Stimulated activated CD8-positive, alpha-beta memory T cell treated with anti-CD3 and anti-CD28 coated beads, Interleukin-4, amount 100 ng/mL, for 48 hours (primary cell): ENCODE results near the gene TMEM43.
A peak's percentile ranks its signal among the peaks of the same experiment; 100 is the strongest.
"Not testable (repeated sequence)": the region's sequence is repeated elsewhere in the genome, so short reads cannot be mapped to it uniquely, and the experiment has no call there.

Source experiments
- DNase-seq: peaks from one replicate; pipeline ENCODE4 v3.0.0-alpha.2; 2020

Gene TMEM43, protein sequence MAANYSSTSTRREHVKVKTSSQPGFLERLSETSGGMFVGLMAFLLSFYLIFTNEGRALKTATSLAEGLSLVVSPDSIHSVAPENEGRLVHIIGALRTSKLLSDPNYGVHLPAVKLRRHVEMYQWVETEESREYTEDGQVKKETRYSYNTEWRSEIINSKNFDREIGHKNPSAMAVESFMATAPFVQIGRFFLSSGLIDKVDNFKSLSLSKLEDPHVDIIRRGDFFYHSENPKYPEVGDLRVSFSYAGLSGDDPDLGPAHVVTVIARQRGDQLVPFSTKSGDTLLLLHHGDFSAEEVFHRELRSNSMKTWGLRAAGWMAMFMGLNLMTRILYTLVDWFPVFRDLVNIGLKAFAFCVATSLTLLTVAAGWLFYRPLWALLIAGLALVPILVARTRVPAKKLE

DNA sequence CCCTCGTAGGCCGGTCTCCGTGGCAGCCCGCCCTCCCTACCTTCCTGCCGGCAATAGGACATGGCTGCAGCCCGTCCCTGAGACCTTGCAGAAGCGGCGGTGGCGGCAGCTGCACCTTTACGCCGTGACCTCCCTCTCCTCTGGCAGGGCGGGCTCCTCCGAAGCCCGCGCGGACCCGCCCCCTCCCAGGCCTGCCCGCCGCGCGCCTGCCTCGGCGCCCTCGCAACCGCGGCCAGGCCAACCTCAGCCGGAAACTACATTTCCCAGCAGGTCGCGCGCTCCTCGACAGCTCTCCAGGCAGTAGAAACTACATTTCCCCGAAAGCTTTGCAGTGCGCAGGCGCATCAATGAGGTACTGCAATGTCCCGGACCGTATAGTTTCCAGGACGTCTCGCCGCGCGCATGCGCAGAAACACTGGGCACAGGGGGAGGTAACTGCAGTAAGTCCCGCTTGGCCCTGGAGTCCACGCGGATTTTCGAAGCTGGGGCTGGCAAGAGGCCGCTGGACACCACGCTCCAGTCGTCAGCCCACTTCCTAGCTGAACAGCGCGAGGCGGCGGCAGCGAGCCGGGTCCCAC is at the start of gene TMEM43, which contains the start of gene CHCHD4:
TSS of gene TMEM43 (plus strand) at position 438 of the 578 bp plus-strand sequence. CDS start 142 bp downstream, outside the sequence.
TSS of gene CHCHD4 (minus strand) at position 256 of the 578 bp plus-strand sequence. CDS start at position 62, 194 bp downstream.
- DNase-seq, result peak; percentile 97

DNA sequence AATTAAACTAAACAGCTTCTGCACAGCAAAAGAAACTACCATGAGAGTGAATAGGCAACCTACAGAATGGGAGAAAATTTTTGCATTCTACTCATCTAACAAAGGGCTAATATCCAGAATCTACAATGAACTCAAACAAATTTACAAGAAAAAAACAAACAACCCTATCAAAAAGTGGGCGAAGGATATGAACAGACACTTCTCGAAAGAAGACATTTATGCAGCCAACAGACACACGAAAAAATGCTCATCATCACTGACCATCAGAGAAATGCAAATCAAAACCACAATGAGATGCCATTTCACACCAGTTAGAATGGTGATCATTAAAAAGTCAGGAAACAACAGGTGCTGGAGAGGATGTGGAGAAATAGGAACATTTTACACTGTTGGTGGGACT is 49.6 kb upstream of the TMEM43 start:
- not testable (repeated sequence) for DNase-seq

DNA sequence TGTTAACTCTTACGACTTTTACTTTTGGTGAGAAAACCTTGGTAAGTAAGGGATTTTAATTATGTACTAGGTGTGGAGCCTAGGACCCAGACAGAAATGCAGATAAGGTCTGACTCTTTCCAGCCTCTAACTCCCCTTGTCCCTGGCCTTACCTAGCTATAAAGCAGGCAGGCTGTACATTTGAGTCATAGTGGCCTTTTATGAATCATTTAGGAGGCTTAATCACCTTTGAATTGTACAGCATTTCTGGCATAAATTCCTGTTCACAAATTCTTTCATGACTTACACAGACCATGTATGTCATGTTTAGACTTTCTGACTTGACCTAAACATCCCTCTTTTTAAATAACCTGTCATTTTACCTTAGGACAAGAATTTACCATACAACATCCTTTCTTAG is 47.5 kb upstream of the TMEM43 start:
- no peak for DNase-seq

DNA sequence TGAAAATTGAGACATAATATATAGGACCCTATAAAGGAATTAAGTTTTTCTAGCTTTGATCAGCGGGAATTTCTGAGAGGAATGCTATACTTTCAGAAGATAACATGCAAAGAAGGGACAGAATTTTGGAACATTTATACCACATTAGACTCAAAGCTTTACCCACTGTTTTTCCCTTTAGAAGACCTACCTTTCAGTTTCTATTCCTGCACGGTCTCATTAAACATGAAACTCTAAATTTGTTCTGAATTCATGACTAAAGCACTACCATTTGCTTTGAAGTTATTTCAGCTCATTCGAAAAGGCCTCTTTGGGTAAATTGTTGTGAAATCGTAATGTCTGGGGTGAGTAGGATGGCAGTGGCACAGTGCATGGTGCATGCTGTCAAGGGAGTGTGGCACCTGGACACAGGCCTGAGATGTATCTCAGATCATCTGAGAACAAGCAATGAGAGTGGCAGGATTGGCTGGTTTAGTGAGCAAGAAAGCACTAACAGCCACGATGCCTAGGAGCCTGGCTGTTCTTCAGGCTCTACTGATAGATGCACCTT is 42.7 kb upstream of the TMEM43 start:
- no peak for DNase-seq

DNA sequence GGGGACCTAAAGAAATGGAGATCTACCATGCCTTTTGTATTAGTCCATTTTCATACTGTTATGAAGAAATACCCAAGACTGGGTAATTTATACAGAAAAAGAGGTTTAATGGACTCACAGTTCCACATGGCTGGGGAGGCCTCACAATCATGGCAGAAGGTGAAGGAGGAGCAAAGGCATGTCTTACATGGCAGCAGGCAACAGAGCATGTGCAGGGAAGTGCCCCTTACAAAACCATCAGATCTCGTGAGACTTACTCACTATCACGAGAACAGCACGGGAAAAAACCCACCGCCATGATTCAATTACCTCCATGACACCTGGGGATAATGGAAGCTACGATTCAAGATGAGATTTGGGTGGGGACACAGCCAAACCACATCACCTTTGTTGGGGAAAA is 37.4 kb upstream of the TMEM43 start:
- not testable (repeated sequence) for DNase-seq

DNA sequence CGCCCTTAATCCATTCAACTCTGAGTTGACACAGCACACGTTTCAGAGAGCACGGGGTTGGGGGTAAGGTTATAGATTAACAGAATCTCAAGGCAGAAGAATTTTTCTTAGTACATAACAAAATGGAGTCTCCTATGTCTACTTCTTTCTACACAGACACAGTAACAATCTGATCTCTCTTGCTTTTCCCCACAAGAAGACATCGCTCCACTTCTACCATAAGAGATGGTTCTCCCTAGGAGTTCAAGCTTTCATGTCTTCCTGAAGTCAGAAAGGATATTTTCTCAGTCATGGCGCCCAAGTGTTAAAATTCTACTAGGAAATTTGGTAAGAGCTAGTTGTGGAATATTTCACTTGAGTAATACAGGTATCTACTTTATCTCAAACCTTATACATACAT is 32.9 kb upstream of the TMEM43 start:
- DNase-seq, result not testable (repeated sequence)

DNA sequence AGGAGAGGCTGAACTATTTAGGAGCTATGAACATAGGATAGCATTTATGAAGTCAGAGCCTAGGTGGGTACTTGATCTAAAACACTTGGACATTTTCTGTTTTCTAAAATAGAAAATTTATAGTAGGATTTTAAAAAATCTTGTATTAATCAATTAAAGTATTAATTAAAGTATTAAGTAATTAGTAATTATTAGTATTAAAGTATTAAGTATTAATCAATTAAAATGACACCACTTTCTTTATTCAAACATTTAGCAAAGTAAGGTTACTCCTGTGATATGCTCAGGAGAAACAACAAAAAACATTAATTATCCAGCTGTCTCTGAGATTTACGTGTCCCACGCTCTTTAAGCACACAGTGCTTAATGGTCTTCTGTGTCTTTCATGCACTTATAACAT is 32.4 kb upstream of the TMEM43 start:
- no peak for DNase-seq

DNA sequence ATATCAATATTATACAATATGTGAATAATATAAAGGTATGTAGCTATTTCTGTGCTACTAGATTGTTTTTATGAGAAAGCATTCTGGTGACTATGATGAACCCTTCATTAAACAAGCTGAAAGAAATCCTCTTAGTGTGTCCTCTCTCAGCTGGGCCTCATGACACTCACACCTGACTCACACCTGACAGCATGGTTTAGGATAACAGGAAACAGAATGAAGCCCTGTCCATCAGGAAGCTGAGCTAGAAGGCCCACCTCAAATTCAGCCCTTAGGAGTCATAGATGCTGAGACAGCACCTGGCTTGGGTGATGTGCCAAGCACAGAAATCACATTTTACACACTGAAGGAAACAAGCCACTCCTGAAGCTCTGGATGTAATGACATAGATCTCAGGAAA is 31.0 kb upstream of the TMEM43 start:
- no peak for DNase-seq

DNA sequence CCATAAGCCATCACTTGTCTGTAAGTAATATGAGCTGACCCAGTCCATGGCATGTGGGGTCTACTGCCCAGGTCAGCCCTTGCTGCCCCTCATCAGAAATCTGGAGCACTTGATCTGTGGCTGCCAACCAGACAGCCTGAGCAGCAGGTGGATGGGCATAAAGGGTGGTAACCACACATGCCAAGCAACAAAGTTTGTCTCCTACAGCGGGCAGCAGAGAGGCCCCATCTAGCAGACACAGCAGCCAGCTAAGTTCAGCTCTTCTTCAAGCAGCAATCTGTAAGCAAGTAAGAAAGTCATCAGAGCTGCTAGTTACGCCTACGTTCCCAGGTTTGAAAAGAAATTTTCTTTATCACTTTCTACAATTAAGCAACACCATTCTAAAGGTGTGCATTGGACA is 28.1 kb upstream of the TMEM43 start:
- no peak for DNase-seq

DNA sequence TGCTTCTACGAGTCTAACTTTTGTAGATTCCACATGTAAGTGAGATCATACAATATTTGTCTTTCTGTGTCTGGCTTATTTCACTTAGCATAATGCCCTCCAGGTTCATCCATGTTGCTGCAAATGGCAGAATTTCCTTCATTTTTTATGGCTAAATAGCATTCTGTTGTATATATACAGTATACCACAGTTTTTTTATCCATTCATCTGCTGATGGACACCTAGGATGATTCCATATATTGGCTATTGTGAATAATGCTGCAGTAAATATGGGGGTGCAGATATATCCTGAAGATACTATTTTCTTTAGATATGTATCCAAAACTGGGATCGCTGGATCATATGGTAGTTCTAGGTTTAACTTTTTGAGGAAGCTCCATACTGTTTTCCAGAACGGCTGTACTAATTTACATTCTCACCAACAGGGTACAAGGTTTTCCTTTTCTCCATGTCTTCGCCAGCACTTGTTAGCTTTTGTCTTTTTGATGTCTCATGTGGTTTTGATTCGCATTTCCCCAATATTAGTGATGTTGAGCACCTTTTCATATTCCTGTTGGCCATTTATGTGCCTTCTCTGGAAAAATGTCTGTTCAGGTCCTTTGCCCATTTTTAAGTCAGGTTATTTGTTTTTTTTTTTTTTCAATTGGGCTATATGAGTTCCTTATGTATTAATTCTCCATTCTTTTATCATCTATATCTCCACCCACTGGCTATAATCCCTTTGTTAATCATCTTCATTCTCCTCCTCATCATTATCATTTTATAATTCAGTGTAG is 27.0 kb upstream of the TMEM43 start:
- DNase-seq, result no peak

DNA sequence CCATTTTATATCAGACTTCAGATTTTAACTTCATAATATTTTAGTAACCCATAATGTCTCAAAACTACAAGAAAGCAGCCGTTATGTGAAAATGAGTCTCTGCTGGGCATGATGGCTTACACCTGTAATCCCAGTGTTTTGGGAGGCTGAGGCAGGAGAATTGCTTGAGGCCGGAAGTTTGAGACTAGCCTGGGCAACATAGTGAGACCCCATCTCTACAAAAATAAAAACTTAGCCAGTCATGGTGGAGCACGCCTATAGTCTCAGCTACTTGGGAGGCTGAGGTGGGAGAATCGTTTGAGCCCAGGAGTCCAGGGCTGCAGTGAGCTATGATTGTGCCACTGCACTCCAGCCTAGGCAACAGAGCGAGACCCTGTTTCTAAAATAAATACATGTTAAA is 15.0 kb upstream of the TMEM43 start:
- not testable (repeated sequence) for DNase-seq

DNA sequence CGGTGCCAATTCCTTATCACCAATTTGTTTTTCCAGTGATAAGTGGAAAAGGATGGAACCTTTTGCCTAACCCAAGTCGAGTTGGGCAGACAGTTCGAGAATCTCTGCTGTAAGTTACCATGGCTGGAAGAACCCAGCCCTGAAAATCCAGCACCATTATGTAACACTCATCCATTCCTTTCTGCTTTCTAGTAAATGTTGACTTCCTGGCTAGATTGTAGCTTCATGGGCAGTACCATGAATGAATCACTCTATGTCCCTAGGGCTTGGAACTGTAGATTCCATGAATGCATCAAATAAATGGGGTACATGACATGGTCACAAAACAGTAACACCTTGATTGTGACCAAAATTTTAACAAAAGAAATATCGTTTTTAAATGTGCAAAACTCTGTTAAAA is 14.2 kb upstream of the TMEM43 start:
- no peak for DNase-seq

DNA sequence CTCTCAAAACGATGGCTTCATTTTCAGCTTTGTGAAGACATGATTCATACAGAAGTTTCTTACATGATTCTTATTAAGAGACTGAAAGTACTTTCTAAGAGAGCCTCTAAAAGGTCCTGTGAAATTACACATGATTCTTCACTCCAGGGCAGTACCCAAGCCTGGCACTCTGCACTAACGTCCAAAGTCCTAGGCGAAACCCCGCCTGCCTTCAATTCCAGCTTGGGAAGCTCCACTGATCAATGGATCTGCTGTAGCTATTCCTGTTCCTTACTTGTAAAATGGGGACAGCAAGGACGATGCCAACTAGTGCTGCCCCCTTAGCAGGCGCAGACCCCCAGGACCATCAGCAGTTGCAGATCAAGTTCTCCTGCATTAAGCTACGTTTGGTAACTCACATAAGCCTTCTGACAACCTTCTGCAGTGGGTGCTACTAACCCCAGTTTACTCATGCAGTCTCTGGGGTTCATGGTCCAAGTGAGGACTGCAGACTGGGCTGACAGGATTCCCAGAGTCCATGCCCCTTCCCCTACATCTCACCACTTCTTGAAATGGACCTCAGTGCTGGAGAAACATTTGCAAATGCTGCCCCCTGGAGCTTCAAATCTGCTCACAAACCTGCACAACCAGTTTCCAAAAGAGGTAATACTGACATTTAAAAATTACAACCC is 10.8 kb upstream of the TMEM43 start:
- no peak for DNase-seq

DNA sequence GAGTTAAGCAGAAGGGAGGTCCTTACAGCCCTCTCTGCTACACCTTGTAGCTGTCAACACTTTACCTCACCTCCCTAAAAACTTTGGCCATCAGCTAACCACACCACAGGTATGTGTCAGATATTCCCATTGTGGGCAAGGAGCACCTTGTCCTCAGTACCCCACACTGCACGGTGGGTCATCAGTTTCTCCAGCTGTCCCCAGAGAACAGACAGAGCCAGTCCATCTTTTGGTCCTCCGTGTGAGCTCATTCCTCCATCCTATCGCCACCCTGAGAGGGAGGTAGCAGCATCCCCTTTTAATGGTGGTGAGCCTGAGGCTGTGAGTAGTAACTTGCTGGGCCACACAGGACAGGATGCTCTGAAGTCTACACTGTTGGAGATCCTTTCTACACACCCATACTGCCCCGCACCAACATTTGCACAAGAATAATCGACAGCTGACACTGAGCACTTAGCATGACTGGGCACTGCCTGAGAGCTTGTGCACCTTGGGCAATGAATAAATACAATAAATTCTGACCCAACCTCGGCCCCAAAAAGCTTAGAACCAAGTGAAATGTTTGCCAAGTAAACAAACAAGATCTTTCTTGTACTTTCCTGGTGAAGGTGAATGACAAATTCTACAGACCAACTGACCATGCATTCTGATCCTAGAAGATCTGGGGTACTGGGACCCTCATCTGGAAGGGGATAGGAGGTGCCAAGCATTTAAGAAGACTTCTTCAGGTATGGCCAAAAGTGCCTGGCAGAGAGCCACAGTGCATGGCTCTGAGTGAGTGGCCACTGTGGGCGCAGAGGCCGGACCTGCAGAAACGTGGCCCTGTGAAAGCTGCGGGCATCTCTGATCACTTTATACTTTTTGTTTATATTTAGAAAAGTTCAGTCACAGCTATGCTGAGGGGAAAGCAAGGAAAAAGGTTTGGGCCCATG is 7.1 kb upstream of the TMEM43 start:
- no peak for DNase-seq

DNA sequence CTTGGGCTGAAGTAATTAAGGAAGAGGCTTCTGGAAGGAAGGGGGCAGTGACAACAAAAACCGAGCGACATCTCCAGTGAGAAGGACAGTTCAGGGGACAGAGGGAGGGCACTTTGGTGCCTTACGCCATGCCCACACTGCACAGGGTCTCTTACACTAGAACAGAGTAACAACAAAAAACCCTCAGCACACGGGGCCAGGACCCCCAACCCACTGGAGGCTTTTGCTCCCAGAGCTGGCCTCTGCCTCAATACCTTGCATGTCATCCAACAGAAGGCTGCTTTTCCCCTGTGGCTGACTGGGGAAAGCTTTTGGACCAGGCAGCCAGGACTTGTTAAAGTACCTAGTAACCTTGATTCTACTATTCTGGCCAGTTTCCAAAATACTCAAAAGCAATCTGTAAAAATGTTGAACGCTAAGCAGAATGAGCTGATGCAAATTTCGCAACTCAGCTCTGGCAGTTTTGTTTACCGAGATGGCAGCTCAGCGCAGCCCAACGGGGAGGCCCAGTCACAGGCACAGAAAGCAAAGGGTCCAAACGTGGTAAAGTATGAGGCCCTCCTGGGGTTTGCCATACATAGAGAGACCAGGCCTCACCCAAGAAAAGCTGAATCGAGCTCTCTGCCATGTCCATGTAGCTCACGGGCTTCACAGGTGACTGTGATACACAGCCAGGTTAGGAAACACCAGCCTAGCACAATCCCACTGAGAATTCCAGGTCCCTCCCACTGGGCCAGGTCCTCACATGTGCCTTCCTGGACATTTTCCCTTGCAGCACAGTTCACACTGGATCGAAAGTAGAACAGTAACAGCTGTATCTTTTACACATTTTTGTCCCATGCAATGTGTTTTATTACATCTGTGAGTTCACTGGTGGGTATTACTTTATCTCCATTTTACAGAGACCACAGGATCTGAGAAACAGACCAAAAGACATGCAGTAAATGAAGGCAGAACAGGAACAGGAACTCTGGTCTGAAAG is 6.2 kb upstream of the TMEM43 start:
- no peak for DNase-seq

DNA sequence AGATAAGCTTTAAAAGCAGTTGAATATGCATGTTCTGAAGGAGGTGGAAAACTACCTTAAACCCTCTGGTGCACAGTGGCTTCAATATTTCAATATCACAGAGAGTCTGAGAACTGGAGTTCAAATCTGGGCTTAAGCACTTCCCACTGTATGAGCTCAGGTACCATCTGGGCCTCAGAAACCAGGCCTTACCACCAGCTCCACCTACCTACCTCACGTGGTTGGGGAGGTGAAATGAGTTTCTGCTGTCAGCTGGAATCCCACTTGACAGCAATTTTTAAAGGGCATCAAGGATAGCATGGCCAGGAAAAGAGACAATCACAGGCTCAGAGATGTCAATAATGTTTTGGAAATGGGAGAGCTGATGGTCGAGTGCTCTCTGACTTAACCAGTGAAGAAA is 5.2 kb upstream of the TMEM43 start:
- no peak for DNase-seq

DNA sequence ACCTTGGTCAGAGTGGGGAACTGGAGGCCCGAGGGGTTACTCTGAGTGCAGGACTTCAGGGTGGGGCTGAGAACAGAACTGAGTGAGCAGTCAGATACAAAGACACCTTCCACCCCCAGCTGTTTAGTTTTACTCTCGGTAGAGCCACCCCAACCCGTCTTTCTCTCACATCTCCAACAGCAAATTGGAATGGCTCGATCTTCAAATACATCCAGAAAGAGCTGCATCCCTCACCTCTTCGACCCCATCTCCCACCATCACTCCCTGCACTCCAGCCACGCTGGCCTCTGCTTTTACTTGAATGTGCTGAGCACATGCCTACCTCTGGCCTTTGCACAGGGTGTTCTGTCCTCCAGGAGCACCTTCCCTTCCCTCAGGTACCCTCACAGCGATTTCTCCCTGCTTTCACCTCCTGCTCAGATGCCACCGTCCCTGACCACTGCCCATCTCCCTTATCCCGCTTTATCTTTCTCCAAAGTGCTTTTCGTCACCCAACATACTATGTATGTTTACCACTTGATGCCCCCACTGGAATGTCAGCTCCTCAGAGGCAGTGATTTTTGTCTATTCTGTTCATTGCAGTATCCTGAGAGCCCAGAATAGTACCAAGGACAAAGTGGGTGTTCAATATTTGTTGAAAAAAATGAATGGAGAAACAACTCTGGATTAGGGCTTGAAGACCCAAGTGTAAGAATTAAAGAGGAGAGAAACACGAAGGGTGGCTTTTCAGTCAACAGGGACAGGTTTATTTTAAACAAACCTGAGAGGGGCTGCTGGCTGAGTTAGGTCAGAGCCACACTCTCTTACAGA is 4.5 kb upstream of the TMEM43 start:
- no peak for DNase-seq

DNA sequence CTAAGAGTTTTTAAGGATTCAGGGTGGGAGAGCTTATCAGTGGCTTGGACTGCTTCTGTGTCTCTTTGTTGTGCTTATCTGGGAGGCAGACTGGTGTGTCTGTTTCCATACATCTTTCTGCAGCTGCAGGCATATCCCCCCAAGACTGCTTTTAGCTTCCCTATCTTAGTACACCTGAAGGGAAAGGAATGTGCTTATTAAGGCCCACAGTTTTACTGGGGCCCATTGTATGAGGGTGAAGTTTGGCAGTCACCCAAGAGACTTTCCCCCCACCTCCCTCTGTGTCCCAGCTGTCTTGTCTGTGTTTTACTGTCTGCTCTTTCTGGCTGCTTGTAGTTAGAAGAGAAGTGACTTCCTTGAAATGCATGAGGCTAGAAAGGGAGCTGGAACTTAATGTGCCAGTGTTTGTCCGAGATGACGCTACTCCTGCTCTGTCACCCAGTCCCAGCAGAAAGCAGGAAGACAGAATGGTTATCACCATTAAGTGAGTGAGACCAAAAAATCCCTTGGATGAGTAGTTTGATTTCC is 3.9 kb upstream of the TMEM43 start:
- DNase-seq, result not testable (repeated sequence)

DNA sequence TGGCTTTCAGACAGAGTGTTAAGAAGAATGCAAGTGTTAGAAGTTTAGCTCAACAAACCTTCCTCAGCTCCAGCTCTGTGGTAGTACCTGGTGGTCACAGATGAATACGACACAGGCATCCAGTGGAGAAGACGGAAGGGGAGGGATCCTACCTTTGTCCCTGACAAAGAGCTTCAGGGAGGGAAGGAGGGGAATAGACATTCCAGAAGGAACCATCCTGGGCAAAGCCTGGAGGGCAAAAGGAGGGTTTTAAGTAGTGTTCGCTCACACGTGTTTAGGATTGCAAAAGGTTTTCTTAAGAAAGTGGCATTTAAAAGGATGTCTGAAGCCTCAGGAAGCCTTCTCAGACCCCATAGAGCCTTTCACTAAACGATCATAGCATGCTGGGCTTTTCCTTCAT is 3.0 kb upstream of the TMEM43 start:
- no peak for DNase-seq
